ENCODE results near the gene ERCC6L2. TPM values are rescaled to one million over a fixed set of nuclear protein-coding genes. Genes with fewer than 3 reads are reported as not detected.

ERCC6L2 gene
- total RNA-seq, 1 donor from 2014 or later: 55.5 TPM

DNA sequence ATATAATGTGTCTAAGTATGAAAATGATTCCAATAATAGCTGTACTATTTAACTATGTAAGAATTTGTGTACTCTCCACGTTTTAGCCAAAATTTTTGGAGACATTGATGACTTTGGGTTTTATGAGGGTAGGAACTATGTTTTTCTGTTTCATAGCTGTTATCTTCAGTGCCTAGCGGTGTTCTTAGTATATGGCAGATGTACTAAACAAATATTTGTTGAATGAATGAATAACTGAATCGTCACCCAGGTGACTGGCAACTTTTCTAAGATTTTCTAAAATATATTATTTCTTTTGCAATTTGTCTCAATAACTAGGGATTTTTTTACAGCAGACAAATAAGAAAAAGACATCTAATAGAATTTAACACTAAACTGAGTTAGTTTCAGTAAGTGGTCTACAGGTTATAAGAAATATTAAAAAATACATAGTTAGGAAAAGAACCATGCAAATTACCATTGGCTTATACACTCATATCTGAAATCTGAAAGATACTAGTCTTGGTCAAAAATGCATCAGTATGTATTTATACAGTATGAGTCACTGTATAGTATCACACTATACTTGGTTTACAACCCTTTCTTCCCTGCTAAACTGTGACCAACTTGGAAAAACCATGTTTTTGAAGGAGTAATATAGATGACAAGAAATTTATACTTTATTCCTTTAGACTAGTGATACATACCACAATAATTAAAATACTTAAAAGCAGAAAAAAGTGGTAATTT is 10.5 kb upstream of the ERCC6L2 start:
- H3K4me3 Mint-ChIP-seq: no peak overlapping the region
- no peaks in the 10 kb centered on the region for H3K27me3 Mint-ChIP-seq
- H3K4me1 Mint-ChIP-seq (ENCODE audit: unreplicated experiment): no peaks in the 10 kb centered on the region
- H3K36me3 Mint-ChIP-seq: peaks cover 27% of the 10 kb centered on the region
- H3K9me3 Mint-ChIP-seq: peaks cover 15% of the 10 kb centered on the region
- TF ChIP-seq, protein P1, sequence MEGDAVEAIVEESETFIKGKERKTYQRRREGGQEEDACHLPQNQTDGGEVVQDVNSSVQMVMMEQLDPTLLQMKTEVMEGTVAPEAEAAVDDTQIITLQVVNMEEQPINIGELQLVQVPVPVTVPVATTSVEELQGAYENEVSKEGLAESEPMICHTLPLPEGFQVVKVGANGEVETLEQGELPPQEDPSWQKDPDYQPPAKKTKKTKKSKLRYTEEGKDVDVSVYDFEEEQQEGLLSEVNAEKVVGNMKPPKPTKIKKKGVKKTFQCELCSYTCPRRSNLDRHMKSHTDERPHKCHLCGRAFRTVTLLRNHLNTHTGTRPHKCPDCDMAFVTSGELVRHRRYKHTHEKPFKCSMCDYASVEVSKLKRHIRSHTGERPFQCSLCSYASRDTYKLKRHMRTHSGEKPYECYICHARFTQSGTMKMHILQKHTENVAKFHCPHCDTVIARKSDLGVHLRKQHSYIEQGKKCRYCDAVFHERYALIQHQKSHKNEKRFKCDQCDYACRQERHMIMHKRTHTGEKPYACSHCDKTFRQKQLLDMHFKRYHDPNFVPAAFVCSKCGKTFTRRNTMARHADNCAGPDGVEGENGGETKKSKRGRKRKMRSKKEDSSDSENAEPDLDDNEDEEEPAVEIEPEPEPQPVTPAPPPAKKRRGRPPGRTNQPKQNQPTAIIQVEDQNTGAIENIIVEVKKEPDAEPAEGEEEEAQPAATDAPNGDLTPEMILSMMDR (conservative IDR thresholded peaks at IDR 0.05): no peak
- H3K27ac Mint-ChIP-seq: no peak overlapping the region
- no peak for DNase-seq (ENCODE audit: extremely low spot score, unreplicated experiment)

DNA sequence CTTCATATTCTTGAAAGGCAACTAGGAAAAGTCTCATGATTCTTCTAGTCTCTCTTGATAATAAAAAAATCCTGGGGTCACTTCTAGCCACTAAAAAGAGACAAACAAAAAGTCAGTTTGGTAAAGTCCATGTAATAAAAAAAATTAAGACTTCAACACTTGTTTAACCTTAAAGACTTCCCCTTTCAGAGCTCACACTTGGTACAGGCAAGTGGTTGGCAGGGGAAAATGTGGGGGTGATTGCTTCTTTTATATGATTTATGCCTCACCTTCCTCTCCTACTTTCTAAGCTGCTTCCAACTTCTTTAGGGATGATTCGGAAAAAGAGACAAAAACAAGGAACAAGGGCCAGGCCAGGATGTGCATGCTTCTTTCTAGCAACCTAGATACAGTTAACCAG is 5.1 kb upstream of the ERCC6L2 start:
- DNase-seq (ENCODE audit: extremely low spot score, unreplicated experiment): no peak
- H3K36me3 Mint-ChIP-seq: peaks cover 38% of the 10 kb centered on the region
- no peak overlapping the region for H3K27ac Mint-ChIP-seq
- H3K27me3 Mint-ChIP-seq: no peaks in the 10 kb centered on the region
- peaks cover 10% of the 10 kb centered on the region for H3K4me1 Mint-ChIP-seq (ENCODE audit: unreplicated experiment)
- TF ChIP-seq, protein P1 (conservative IDR thresholded peaks at IDR 0.05): no peak
- no peak overlapping the region for H3K4me3 Mint-ChIP-seq
- H3K9me3 Mint-ChIP-seq: no peaks in the 10 kb centered on the region

DNA sequence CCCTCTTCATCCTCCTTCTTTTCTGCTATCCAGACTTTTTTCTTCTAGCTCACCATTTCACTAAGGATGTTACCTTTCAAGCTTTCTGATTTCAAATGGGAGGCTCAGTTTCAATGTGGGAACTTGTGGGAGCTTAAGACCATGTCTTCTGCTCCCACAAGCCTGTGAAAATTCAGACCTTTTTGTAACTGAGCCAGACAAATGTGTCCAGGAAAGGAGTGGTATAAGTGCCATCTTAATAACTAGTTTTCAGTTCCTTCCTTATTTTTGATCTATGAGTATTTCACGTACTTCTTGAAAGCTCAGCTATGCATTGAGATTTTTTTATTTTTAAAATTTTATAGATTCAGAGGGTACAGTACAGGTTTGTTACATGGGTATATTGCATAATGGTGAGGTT is 4.6 kb upstream of the ERCC6L2 start:
- peaks cover 10% of the 10 kb centered on the region for H3K4me1 Mint-ChIP-seq (ENCODE audit: unreplicated experiment)
- no peaks in the 10 kb centered on the region for H3K9me3 Mint-ChIP-seq
- TF ChIP-seq, protein P1 (conservative IDR thresholded peaks at IDR 0.05): no peak
- no peak for DNase-seq (ENCODE audit: extremely low spot score, unreplicated experiment)
- H3K36me3 Mint-ChIP-seq: peaks cover 38% of the 10 kb centered on the region
- no peak overlapping the region for H3K27ac Mint-ChIP-seq
- H3K27me3 Mint-ChIP-seq: no peaks in the 10 kb centered on the region
- no peak overlapping the region for H3K4me3 Mint-ChIP-seq

DNA sequence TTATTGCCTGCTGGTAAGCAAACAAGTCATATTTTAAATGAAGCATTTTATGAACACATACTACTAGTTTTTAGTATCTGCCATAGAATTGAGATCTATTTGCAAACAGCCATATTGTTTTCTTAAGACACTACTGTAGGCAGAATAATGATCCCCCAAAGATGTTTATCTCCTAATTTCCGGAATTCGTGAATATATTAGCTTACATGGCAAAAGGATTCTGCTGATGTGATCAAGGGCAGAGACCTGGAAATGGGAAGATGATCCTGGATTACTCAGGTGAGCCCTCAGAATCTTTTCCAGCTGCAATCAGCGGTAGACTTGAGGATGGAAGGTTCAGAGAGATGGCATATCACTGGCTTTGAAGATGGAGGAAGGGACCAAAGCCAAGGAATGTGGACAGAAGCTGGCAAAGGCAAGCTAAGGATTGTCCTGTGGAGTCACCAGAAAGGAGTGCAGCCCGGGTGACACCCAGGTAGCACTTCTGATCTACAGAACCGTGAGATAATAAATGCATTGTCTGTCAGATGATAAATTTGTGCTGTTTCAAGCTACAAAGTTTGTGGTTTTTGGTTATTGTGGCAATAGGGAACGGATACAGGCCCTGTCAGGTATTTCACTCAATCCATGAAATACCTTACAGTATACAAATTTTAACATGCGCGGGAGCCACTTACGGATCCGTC is 1.0 kb upstream of the ERCC6L2 start:
- no peak for DNase-seq (ENCODE audit: extremely low spot score, unreplicated experiment)
- TF ChIP-seq, protein P1 (conservative IDR thresholded peaks at IDR 0.05): no peak
- peaks cover 17% of the 10 kb centered on the region for H3K4me1 Mint-ChIP-seq (ENCODE audit: unreplicated experiment)
- peaks cover 7% of the 10 kb centered on the region for H3K9me3 Mint-ChIP-seq
- H3K4me3 Mint-ChIP-seq: no peak overlapping the region
- H3K27me3 Mint-ChIP-seq: no peaks in the 10 kb centered on the region
- H3K27ac Mint-ChIP-seq: no peak overlapping the region
- H3K36me3 Mint-ChIP-seq: peaks cover 38% of the 10 kb centered on the region

DNA sequence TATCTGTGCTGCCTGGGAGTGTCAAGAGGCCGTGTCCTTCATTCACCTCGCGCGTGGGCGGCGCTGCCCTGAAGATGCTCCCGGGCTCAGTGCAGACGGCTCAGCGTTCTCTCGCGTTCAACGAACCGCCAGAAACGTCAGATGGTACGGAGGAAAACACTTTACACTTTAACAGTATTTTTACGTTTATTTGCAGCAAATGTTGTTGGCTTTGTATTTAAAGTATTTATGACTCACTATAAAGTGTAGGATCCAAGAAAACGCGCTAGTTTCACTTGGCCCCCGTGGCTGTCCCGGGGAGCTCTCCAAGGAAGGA is 544 bp upstream of the ERCC6L2 start:
- peaks cover 20% of the 10 kb centered on the region for H3K4me1 Mint-ChIP-seq (ENCODE audit: unreplicated experiment)
- H3K9me3 Mint-ChIP-seq: peaks cover 7% of the 10 kb centered on the region
- H3K27me3 Mint-ChIP-seq: no peaks in the 10 kb centered on the region
- TF ChIP-seq, protein P1 (conservative IDR thresholded peaks at IDR 0.05): no peak
- H3K27ac Mint-ChIP-seq: no peak overlapping the region
- no peak for DNase-seq (ENCODE audit: extremely low spot score, unreplicated experiment)
- H3K36me3 Mint-ChIP-seq: peaks cover 35% of the 10 kb centered on the region
- no peak overlapping the region for H3K4me3 Mint-ChIP-seq

Data from type B pancreatic cell (in vitro differentiated cells).